ENCODE results near the gene RAB30. TPM values are rescaled to one million over a fixed set of nuclear protein-coding genes. Genes with fewer than 3 reads are reported as not detected.

RAB30 gene
- polyA plus RNA-seq, 3 donors = 0.11 to 0.67 (median 0.54) TPM

GRCh38 chr11:82992223-82992622, 79.5 kb downstream of the RAB30 start:
- H3K9ac ChIP-seq (ENCODE audit: insufficient read depth, low read length, poor library complexity, severe bottlenecking) = no peak overlapping the region
- H3K4me3 ChIP-seq (replicated peaks in 1 of 3; ENCODE audit: low read depth in 2 of 3, low read length in 3 of 3) = no peak overlapping the region
- Mint-ChIP-seq H3K27ac (no peak overlapping the region), H3K27me3 (ENCODE audit: low read depth in 3 of 3) (peaks cover 2 to 3% (median 3%) of the 10 kb centered on the region in 3 donors), H3K36me3 (no peaks in the 10 kb centered on the region), H3K4me1 (no peaks in the 10 kb centered on the region), H3K4me3 (no peak overlapping the region), H3K9me3 (peaks cover 0 to 3% (median 0%) of the 10 kb centered on the region in 7 donors)
- no peak overlapping the region for H3K4me2 ChIP-seq (replicated peaks; ENCODE audit: extremely low read depth, low read length, poor library complexity, severe bottlenecking)
- no peaks in the 10 kb centered on the region for H3K27me3 ChIP-seq (ENCODE audit: control insufficient read depth in 2 of 2, insufficient read depth in 2 of 2, low read length in 2 of 2)
- no peaks in the 10 kb centered on the region for H4K20me1 ChIP-seq (ENCODE audit: insufficient read depth, low read length)
- TF ChIP-seq CTCF (IDR thresholded peaks at IDR 0.05) = no peak
- H3K4me1 ChIP-seq (ENCODE audit: control insufficient read depth in 1 of 2, insufficient read depth in 2 of 2, low read length in 2 of 2) = no peaks in the 10 kb centered on the region
- intact Hi-C loops (cut with micrococcal nuclease) = no loop called here
- no CpG with 5 or more reads among the region's 1 CpG for WGBS (ENCODE audit: insufficient coverage)
- H3K9me3 ChIP-seq (replicated peaks in 1 of 2; ENCODE audit: control insufficient read depth in 1 of 2, insufficient read depth in 1 of 2, low read length in 2 of 2) = no peaks in the 10 kb centered on the region
- no peaks in the 10 kb centered on the region for H3K36me3 ChIP-seq (replicated peaks in 1 of 2; ENCODE audit: control insufficient read depth in 1 of 2, insufficient read depth in 2 of 2, low read length in 2 of 2)
- no peak overlapping the region for H2AFZ ChIP-seq (ENCODE audit: insufficient read depth, low read depth, low read length, poor library complexity, severe bottlenecking)
- H3K27ac ChIP-seq (ENCODE audit: low read depth in 1 of 2, low read length in 2 of 2) = no peak overlapping the region
- DNase-seq = no peak
- no peaks in the 10 kb centered on the region for H3K79me2 ChIP-seq (ENCODE audit: insufficient read depth, low read length)

- Mint-ChIP-seq H3K27ac (no peak overlapping the region), H3K4me1 (no peaks in the 10 kb centered on the region), H3K36me3 (no peaks in the 10 kb centered on the region), H3K27me3 (ENCODE audit: low read depth in 3 of 3) (peaks cover 2 to 6% (median 3%) of the 10 kb centered on the region in 3 donors), H3K9me3 (peaks cover 0 to 2% (median 0%) of the 10 kb centered on the region in 7 donors), H3K4me3 (no peak overlapping the region)
- TF ChIP-seq CTCF (IDR thresholded peaks at IDR 0.05) = no peak
- intact Hi-C loops (cut with micrococcal nuclease) = no loop called here
- H3K27me3 ChIP-seq (ENCODE audit: control insufficient read depth in 2 of 2, insufficient read depth in 2 of 2, low read length in 2 of 2) = no peaks in the 10 kb centered on the region
- WGBS (ENCODE audit: insufficient coverage) = 60% methylated on average over 1 of the region's 9 CpGs
- H3K4me1 ChIP-seq (ENCODE audit: control insufficient read depth in 1 of 2, insufficient read depth in 2 of 2, low read length in 2 of 2) = no peaks in the 10 kb centered on the region
- no peak overlapping the region for H3K9ac ChIP-seq (ENCODE audit: insufficient read depth, low read length, poor library complexity, severe bottlenecking)
- H3K4me3 ChIP-seq (replicated peaks in 1 of 3; ENCODE audit: low read depth in 2 of 3, low read length in 3 of 3) = no peak overlapping the region
- no peak overlapping the region for H3K27ac ChIP-seq (ENCODE audit: low read depth in 1 of 2, low read length in 2 of 2)
- no peak overlapping the region for H3K4me2 ChIP-seq (replicated peaks; ENCODE audit: extremely low read depth, low read length, poor library complexity, severe bottlenecking)
- H2AFZ ChIP-seq (ENCODE audit: insufficient read depth, low read depth, low read length, poor library complexity, severe bottlenecking) = no peak overlapping the region
- no peaks in the 10 kb centered on the region for H3K79me2 ChIP-seq (ENCODE audit: insufficient read depth, low read length)
- H4K20me1 ChIP-seq (ENCODE audit: insufficient read depth, low read length) = no peaks in the 10 kb centered on the region
- no peaks in the 10 kb centered on the region for H3K36me3 ChIP-seq (replicated peaks in 1 of 2; ENCODE audit: control insufficient read depth in 1 of 2, insufficient read depth in 2 of 2, low read length in 2 of 2)
- DNase-seq = no peak
- no peaks in the 10 kb centered on the region for H3K9me3 ChIP-seq (replicated peaks in 1 of 2; ENCODE audit: control insufficient read depth in 1 of 2, insufficient read depth in 1 of 2, low read length in 2 of 2)
Observed at GRCh38 chr11:82989628-82990404, 81.9 kb downstream of the RAB30 start.

All from CD14-positive monocyte (primary cell).